ENCODE measurements around the gene HOXD4. TPM values are rescaled to one million over a fixed set of nuclear protein-coding genes. Genes with fewer than 3 reads are reported as not detected.

HOXD4 gene
- total and polyA plus RNA-seq, 9 donors, result 6.2 to 16.5 (median 11.6) TPM

GRCh38 chr2:176145085-176145969 lies 6.0 kb upstream of the HOXD4 start:
- WGBS, 3 donors, result 77 to 81% (median 78%) methylated on average over 4 of the region's 4 CpGs
- intact Hi-C loops (cut with DNase I), result loop anchor here in 1 of 4 donors (10.0 kb wide), 1 partner anchor 119 kb away; the partner anchor contains the start of gene MTX2
- peaks cover 15% of the 10 kb centered on the region for H3K4me1 ChIP-seq (ENCODE audit: insufficient read depth)
- no peak for TF ChIP-seq CTCF (IDR thresholded peaks at IDR 0.05)
- TF ChIP-seq POLR2A (IDR thresholded peaks at IDR 0.05), result no peak
- TF ChIP-seq EP300 (IDR thresholded peaks at IDR 0.05), result no peak
- no peaks in the 10 kb centered on the region for H3K36me3 ChIP-seq
- no peaks in the 10 kb centered on the region for H3K9me3 ChIP-seq
- no peak overlapping the region for H3K27ac ChIP-seq
- no peak for DNase-seq
- no peak overlapping the region for H3K4me3 ChIP-seq
- no peaks in the 10 kb centered on the region for H3K27me3 ChIP-seq

GRCh38 chr2:176146101-176146500 lies 5.2 kb upstream of the HOXD4 start:
- H3K4me1 ChIP-seq (ENCODE audit: insufficient read depth), result peaks cover 12% of the 10 kb centered on the region
- WGBS, 3 donors, result 63 to 81% (median 75%) methylated on average over 6 of the region's 6 CpGs
- no peaks in the 10 kb centered on the region for H3K9me3 ChIP-seq
- no peak for TF ChIP-seq CTCF (IDR thresholded peaks at IDR 0.05)
- no peak for TF ChIP-seq POLR2A (IDR thresholded peaks at IDR 0.05)
- TF ChIP-seq EP300 (IDR thresholded peaks at IDR 0.05), result no peak
- intact Hi-C loops (cut with DNase I), result loop anchor here in 1 of 4 donors (10.0 kb wide), 1 partner anchor 119 kb away; the partner anchor contains the start of gene MTX2
- no peaks in the 10 kb centered on the region for H3K27me3 ChIP-seq
- no peak for DNase-seq
- no peak overlapping the region for H3K27ac ChIP-seq
- H3K4me3 ChIP-seq, result no peak overlapping the region
- H3K36me3 ChIP-seq, result no peaks in the 10 kb centered on the region

- no peak for TF ChIP-seq EP300 (IDR thresholded peaks at IDR 0.05)
- H3K4me3 ChIP-seq, result no peak overlapping the region
- H3K9me3 ChIP-seq, result no peaks in the 10 kb centered on the region
- peaks cover 10% of the 10 kb centered on the region for H3K4me1 ChIP-seq (ENCODE audit: insufficient read depth)
- no peaks in the 10 kb centered on the region for H3K36me3 ChIP-seq
- DNase-seq, result no peak
- intact Hi-C loops (cut with DNase I), result loop anchor here in 1 of 4 donors (10.0 kb wide), 1 partner anchor 118 kb away; the partner anchor contains the start of gene MTX2
- no peaks in the 10 kb centered on the region for H3K27me3 ChIP-seq
- H3K27ac ChIP-seq, result no peak overlapping the region
Observed at GRCh38 chr2:176146645-176147044, 4.7 kb upstream of the HOXD4 start.

- H3K36me3 ChIP-seq, result no peaks in the 10 kb centered on the region
- no peaks in the 10 kb centered on the region for H3K9me3 ChIP-seq
- TF ChIP-seq EP300 (IDR thresholded peaks at IDR 0.05) (no peak), POLR2A (IDR thresholded peaks at IDR 0.05) (no peak), CTCF (IDR thresholded peaks at IDR 0.05) (no peak)
- H3K27me3 ChIP-seq, result no peaks in the 10 kb centered on the region
- 75 to 89% (median 87%) methylated on average over 32 of the region's 32 CpGs for WGBS, 3 donors
- H3K27ac ChIP-seq, result no peak overlapping the region
- H3K4me1 ChIP-seq (ENCODE audit: insufficient read depth), result peaks cover 10% of the 10 kb centered on the region
- no peak for DNase-seq
- intact Hi-C loops (cut with DNase I), result loop anchor here in 1 of 4 donors (10.0 kb wide), 1 partner anchor 117 kb away; the partner anchor contains the start of gene MTX2
- no peak overlapping the region for H3K4me3 ChIP-seq
Observed at GRCh38 chr2:176147210-176147799, 4.0 kb upstream of the HOXD4 start.
